HG03097 (cell line): ENCODE data around the gene SGCD.

Experiments
- ATAC-seq: cut with Tn5 transposase; IDR thresholded peaks from one replicate; pipeline ENCODE4 v1.9.1; 2021; ENCODE audit not compliant: unreplicated experiment, low FRiP score

The SGCD gene

GRCh38 chr5:156681265-156681664 lies 354.3 kb downstream of the SGCD start:
- no peak for ATAC-seq

- ATAC-seq = no peak
Measured at GRCh38 chr5:156682971-156683370, 356.0 kb downstream of the SGCD start.

- ATAC-seq = no peak
Measured at GRCh38 chr5:156683509-156683908, 356.5 kb downstream of the SGCD start.

GRCh38 chr5:156684216-156684615 lies 357.3 kb downstream of the SGCD start:
- ATAC-seq = no peak

- no peak for ATAC-seq
Measured at GRCh38 chr5:156685481-156685880, 358.5 kb downstream of the SGCD start.

- ATAC-seq = no peak
Measured at GRCh38 chr5:156686380-156686779, 359.4 kb downstream of the SGCD start.

- ATAC-seq = no peak
Measured at GRCh38 chr5:156686796-156687195, 359.8 kb downstream of the SGCD start.

GRCh38 chr5:156687514-156687913 lies 360.6 kb downstream of the SGCD start:
- ATAC-seq = no peak

GRCh38 chr5:156691572-156691971 lies 364.6 kb downstream of the SGCD start:
- ATAC-seq = no peak

GRCh38 chr5:156693113-156693512 lies 366.1 kb downstream of the SGCD start:
- no peak for ATAC-seq

GRCh38 chr5:156694598-156694997 lies 367.6 kb downstream of the SGCD start:
- no peak for ATAC-seq

- ATAC-seq = no peak
Measured at GRCh38 chr5:156695774-156696173, 368.8 kb downstream of the SGCD start.

GRCh38 chr5:156698323-156698722 lies 371.4 kb downstream of the SGCD start:
- no peak for ATAC-seq

GRCh38 chr5:156699147-156699546 lies 372.2 kb downstream of the SGCD start:
- ATAC-seq = no peak

GRCh38 chr5:156704139-156704538 lies 377.2 kb downstream of the SGCD start:
- no peak for ATAC-seq

GRCh38 chr5:156706631-156707030 lies 379.7 kb downstream of the SGCD start:
- no peak for ATAC-seq

GRCh38 chr5:156707750-156708149 lies 380.8 kb downstream of the SGCD start:
- ATAC-seq = no peak

GRCh38 chr5:156715287-156715686 lies 388.3 kb downstream of the SGCD start:
- no peak for ATAC-seq

GRCh38 chr5:156716591-156717380 lies 389.8 kb downstream of the SGCD start:
- no peak for ATAC-seq

GRCh38 chr5:156718985-156719384 lies 392.0 kb downstream of the SGCD start:
- ATAC-seq = no peak

- ATAC-seq = no peak
Measured at GRCh38 chr5:156722358-156722757, 395.4 kb downstream of the SGCD start.

GRCh38 chr5:156735477-156735876 lies 408.5 kb downstream of the SGCD start:
- no peak for ATAC-seq

GRCh38 chr5:156741516-156741915 lies 414.6 kb downstream of the SGCD start:
- ATAC-seq = no peak
